Fibroblast of mammary gland (primary cell): ENCODE data around the gene C20orf144.

Experiments
- DNase-seq: peaks from one replicate; pipeline ENCODE4 v3.0.0-alpha.2; 2010; ENCODE audit warnings: low read depth
- H3K4me3 ChIP-seq: 2 replicates; pipeline ENCODE4 v1.5.1; 2011; ENCODE audit warnings: low read depth, mild to moderate bottlenecking, low read length, moderate library complexity; ENCODE audit not compliant: control insufficient read depth
- TF ChIP-seq, protein P1 (sequence below): conservative IDR thresholded peaks from 2 replicates; pipeline ENCODE4 v1.5.1; 2011; ENCODE audit warnings: low read depth, low read length, inconsistent platforms; ENCODE audit not compliant: control insufficient read depth, insufficient read depth

The C20orf144 gene

DNA sequence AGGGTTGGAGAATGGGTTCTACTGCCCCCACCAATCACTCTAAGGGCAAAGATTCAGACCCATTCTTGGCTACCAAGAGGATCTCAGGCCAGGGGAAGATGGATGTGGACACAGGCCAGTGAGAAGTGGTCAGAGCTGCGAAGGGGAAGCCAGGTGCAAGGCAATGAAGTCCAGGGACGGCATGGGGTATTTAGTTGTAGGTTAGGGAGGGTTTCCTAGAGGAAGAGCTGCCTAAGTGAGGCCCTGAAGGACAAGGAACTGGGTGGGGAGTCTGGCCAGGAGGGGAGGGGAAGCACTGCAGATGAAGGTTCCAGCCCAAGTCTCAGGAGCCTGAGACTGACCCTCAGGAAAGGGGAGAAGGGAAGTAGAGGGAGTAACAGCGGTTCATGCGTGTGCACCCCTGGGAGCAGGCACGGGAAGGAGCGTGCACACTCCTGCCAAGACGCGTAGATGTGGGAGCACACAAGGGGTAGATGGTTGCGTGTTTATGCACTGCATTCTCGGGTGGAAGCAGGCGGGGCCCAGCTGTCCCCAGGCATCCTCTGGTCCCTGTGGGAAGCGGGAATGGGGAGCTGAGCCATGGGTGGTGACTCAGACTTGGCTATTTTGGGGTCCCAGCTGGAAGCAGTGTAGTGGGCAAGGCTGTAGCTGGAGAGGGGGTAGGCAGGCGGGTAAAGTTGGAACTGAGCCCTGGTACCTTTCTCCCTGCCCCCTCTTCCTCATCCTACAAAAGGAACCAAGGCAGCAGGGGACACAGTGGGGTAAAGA, 7.9 kb downstream of the C20orf144 start:
- no peak overlapping the region for H3K4me3 ChIP-seq
- DNase-seq, result no peak
- TF ChIP-seq, protein P1, sequence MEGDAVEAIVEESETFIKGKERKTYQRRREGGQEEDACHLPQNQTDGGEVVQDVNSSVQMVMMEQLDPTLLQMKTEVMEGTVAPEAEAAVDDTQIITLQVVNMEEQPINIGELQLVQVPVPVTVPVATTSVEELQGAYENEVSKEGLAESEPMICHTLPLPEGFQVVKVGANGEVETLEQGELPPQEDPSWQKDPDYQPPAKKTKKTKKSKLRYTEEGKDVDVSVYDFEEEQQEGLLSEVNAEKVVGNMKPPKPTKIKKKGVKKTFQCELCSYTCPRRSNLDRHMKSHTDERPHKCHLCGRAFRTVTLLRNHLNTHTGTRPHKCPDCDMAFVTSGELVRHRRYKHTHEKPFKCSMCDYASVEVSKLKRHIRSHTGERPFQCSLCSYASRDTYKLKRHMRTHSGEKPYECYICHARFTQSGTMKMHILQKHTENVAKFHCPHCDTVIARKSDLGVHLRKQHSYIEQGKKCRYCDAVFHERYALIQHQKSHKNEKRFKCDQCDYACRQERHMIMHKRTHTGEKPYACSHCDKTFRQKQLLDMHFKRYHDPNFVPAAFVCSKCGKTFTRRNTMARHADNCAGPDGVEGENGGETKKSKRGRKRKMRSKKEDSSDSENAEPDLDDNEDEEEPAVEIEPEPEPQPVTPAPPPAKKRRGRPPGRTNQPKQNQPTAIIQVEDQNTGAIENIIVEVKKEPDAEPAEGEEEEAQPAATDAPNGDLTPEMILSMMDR, result no peak

DNA sequence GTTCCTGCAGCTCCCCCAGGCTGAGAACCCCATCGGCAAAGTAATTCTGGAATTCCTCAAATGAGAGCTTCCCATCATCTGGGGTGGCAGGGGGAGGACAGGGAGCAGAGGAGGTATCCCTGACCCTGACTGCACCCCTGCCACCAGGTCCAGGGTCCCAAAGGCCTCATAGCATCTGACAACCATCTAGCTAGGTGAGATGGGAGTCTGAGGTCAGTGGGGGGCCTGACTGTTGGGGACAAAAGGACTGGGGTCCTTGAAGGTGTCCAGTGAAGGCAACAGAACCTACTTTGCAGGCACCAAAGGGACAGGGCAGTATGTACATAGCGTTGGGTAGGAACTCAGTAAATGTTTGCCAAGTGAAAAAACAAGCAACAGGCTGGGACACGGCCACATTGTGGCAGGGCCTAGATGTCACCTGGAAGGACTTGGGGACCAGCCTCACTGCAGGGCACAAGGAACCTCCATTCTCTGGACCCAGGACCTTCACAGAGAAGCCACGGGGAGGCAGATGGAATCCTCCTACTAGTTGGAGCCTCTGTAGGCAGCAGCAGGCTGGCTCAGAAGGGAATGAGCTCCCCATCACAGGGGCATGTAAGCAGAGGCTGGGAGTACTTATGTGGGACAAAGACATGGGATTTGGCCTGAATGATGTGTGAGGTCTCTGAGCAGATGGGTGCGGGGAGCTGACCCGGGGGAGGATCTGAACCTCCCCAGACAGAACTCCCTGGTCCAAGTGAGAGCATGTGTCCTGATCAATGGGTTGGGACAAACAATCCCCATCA, 8.8 kb downstream of the C20orf144 start:
- H3K4me3 ChIP-seq, result no peak overlapping the region
- no peak for DNase-seq
- TF ChIP-seq, protein P1, result no peak

DNA sequence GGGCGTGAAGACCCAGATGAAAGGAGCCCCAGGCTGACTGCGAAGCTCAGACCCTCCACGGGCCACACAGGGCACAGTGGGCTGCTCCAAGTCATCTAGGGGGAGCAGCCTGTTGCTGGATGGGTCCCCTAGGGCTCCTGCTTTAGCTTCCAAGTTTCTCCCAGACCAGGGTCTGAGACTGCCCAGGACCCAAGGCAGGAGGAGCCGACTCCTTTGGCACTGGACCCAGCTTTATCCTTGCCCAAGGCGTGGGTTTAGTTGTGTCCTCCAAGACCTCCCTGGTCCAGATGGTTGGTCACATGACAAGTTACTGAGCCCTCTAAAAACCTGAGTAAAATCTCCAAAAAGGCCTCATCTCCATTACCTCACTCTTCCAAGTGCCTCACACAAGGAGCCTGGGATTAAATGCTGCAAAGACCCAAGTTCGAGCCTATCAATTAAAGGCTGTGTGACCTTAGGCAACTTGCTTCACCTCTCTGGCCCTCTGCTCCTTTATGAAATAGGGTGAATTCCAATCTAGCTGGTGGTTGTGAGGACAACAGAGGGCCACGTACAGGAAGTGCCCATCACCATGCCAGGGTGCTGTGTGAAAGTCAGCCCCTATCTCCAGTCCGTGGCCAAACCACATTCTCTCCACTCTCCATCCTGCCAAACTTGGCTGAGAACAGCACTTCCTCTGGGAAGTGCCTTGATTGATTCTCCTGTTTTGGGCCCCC, 9.6 kb downstream of the C20orf144 start:
- TF ChIP-seq, protein P1, result no peak
- no peak overlapping the region for H3K4me3 ChIP-seq
- DNase-seq, result no peak

DNA sequence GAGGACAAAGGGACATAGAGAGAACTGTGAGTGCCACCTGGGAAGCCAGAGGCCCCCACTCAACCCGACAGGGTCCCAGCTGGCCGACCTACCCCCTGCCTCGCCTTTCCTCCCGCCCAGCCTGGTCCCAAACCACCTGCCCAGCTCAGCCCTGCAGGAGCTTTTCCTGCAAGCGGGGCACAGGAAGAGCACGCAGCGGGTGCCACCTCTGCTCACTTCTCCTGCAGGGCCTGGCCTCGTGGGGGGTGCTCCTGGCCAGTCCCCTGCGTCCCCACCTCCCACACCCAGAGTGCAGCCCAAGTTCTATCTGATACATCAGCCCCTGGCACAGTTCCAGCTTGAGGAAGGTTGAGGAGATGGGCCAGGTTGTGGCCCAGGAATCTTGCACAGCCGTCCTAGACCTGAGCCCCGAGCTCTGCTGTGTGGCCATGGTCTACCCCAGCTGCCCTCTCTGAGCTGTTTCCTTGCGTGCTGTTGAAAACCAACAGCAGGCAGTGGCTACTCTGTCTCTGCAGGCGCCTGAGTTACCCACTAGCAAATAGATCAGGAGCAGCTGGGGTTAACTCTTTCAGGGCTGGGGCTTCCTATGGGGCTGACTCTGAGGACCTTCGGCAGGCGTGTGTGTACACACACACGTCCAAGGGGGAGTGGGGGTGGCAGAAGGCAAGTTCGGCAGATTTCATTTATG, 10.4 kb downstream of the C20orf144 start:
- TF ChIP-seq, protein P1, result no peak
- DNase-seq, result peak; percentile 18
- H3K4me3 ChIP-seq, result peak overlapping the region; percentile 76

DNA sequence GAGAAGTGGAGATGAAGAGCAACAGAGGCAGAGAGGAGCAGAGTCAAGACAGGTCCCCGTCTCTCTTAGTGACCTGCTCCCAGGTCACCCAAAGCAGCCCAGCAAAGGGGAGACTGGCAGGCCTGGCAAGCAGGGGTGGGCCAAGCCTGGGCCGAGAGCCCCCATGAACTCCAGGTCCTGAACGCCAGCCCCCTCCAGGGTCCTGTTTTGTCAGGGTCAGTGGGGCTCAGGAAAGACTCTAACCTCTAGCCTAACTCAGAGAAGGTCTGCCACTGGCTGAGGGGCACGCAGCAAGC, 10.9 kb downstream of the C20orf144 start:
- TF ChIP-seq, protein P1, result no peak
- no peak for DNase-seq
- H3K4me3 ChIP-seq, result peak overlapping the region; percentile 76

DNA sequence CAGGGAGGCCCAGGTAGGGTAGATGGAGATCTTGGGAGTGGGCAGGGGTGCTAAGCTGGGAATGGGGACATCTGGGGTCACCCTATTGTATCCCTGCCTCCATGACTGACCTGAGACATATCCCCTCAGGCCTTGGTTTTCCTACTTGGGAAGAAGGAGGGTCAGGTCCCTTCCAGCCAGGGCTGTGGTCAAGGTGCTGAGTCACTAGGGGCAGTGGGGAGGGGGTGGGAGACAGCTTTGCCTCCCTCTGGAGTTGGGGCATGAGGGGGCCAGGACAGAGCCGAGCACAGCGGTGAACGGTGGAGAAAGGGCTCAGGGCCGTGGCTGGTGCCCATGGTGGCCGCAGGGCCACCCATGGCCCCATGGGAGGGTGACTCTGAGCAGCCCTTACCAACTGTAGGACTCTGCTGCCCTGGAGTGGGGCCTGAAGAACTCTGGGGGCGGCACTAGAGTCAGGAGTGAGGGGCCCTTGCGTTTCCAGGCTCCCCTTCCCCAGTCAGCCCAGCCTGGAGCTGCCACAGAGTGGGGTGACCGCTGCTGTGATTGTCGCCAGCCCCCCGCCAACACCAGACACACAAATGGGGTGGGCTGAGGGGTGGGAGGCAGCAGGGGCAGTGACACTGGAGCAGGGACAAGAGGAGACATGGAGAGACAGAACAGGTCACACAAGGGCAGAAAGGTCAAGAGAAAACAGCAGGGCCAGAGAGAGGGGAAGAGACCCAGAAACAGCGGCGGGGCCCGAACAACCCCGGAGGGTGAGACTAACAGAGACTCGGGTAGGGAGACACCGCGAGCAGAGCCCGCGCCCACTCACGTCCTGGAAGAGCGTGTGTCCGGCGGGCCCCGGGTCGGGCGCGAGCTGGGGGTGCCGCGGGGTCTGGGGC, 11.5 kb downstream of the C20orf144 start:
- peak overlapping the region; percentile 76 for H3K4me3 ChIP-seq
- peak; percentile 47 for DNase-seq
- TF ChIP-seq, protein P1, result no peak
